ENCODE data around the gene VTI1A.

The VTI1A gene

GRCh38 chr10:112755446-112756234 lies 308.6 kb downstream of the VTI1A start:
- DNase-seq (ENCODE audit: low read depth, low spot score) = no peak
- H3K4me3 ChIP-seq (ENCODE audit: low read length) = no peak overlapping the region

DNA sequence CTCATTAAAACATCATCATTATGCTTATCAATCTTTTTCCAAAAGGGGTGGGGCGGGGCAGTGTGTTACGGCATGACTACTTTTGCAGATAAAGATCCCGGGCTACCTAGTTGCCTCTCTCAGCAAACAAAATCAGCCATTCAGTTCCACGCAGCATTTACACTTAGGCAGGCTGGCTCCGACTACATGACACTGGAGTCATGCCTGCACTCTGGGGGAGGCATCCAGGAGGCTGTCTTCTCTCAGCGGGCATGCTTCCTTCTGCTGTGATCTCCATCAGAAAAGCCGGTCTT lies 309.2 kb downstream of the VTI1A start:
- DNase-seq (ENCODE audit: low read depth, low spot score) = no peak
- H3K4me3 ChIP-seq (ENCODE audit: low read length) = no peak overlapping the region

DNA sequence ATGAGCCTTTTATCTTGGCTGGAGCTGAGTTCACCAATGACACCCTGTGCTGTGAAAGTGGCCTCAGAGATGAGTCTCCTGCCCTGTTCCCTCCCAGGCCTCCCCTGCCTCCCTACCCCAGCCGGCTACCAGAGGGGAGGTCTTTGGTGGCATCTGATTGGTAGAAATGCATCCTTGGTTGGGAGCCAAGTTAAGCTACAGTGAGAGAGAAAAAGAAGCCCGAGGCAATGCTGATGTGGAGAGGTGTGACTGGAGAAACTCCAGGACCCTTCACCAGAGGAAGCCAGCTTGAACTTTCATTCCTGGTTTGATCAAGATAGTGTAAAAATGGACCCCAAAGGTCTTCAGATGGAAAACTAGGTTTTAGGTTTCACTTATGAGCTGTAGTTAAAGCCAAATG lies 311.9 kb downstream of the VTI1A start:
- no peak for DNase-seq (ENCODE audit: low read depth, low spot score)
- H3K4me3 ChIP-seq (ENCODE audit: low read length) = no peak overlapping the region

DNA sequence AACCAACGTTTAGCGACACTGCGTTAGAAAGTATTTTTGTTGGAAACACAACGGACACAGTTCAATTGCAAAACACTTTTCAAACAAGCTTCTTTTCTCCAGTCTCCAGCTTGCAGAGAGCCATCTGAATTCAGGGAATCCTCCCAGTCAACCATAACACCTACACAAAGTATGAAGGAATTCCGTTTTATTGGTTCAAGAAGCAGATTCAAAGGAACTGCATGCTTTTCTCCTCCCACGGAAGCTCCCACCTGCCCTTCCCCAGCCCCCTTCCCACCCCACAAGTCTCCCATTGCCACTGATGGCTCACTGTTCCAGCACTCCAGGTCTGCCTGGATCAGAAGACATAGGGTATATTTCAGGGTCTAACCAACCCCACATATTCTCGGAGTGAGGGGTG lies 312.5 kb downstream of the VTI1A start:
- no peak overlapping the region for H3K4me3 ChIP-seq (ENCODE audit: low read length)
- DNase-seq (ENCODE audit: low read depth, low spot score) = no peak

- no peak overlapping the region for H3K4me3 ChIP-seq (ENCODE audit: low read length)
Observed at GRCh38 chr10:112761256-112761655, 314.2 kb downstream of the VTI1A start.

DNA sequence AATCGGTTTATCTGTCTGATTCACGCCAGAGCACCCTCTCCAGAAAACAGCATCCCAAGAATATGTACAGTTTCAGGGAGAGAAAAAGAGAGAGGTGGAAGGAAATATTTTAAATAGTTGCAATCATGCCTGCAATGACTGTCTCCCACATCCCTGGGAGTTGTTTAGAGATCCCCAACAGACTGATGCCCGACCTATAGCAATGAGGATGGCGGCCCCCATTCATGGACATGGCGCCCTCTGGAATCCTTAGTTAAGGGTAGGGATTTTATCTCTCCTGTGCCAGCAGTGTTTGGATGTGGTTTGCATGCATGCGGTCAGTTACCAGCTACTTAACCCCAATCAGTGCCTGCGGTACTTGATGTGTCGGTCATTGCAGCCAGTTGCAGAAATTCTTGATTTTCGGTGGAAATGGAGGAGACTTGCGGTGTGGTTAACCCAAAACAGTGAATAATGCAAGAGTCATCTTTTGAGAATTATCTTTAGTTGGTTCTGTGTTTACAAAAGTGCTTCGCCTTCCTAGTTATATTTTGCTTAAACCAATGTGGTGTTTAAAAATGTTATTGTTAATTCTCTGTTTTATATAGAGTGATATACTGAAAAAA lies 317.0 kb downstream of the VTI1A start:
- no peak for DNase-seq (ENCODE audit: low read depth, low spot score)
- no peak overlapping the region for H3K4me3 ChIP-seq (ENCODE audit: low read length)

More at GRCh38 chr10:112761256-112761655, 314.2 kb downstream of the VTI1A start:
- no peak for DNase-seq (ENCODE audit: low read depth, low spot score)

DNA sequence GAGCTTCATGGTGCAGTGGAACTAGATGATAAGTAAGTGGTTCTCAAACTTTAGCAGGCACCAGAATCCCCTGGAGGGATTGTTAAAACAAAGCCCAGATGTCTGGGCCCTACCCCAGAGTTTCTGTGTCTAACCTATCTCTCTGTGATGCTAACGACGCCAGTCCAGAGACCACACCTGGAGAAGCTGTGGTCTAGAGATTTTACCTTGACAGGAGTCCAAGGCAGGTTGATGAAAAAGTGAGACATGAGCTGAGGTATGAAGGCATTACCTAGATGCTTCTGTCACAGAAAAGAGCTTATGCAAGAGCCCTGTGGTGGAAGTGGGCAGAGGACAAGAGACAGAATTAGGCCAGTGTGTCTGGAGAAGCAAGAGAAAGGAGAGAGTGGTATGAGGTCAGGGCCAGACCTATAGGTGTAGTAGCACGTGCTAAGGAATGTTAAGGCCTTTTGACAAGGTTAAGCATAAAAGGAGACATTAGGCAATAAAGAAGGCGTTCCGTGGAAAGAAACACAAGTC lies 318.8 kb downstream of the VTI1A start:
- no peak overlapping the region for H3K4me3 ChIP-seq (ENCODE audit: low read length)
- no peak for DNase-seq (ENCODE audit: low read depth, low spot score)

DNA sequence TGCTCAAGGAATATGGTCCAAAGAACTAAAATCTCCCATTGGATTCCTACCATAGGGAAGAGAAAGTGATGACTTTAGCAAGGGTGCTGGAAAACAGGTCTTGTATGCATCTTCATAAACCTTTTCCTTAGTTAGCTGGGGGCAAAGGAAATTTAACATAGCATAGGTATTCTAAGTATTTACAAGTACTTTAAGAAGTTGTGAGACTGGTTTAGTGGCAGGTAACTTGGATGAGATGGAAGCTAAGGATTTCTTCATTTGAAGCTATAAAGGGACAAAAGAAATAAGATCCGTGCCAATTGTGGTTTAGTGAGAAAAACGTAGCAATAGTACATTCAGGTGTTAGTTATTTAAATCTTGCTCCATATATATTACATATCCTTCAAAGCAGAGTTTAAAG lies 319.6 kb downstream of the VTI1A start:
- DNase-seq (ENCODE audit: low read depth, low spot score) = no peak
- no peak overlapping the region for H3K4me3 ChIP-seq (ENCODE audit: low read length)

DNA sequence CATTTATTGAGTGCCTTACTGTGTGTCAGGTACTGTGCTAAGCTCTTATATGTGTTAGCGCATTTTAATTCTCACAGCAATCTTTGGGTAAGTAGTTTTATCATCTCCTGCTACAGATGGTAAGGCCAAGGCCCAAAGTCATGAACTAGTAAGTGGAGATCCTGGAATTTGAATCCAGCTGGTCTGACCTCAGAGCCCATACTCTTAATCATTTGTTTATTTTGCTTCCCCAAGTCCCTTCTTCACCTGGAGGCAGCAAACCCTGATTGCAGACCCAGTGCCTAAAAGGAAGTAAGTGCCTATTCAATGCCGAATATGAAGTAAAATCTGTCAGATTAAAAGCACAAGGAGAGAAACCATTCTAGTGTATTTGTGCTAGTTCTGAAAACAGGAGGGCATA lies 320.1 kb downstream of the VTI1A start:
- H3K4me3 ChIP-seq (ENCODE audit: low read length) = no peak overlapping the region
- DNase-seq (ENCODE audit: low read depth, low spot score) = no peak

DNA sequence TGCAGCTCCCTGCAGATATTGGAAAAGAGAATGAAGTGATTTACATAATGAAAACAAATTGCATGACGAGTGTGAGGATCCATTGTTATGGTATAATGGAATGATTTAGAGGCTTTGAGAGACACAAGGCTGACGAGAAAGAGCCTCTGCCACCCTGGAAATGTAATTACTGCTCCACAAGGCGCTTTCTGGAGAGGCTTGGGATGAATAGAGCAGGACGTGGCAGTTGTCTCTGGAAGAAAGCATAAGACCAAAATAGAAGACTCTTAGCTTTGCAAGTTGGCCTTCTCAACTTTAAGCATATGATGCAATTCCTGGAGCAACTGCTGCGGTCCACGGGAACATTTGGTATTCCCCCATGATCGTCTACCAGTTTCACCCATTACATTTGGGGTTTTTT lies 321.1 kb downstream of the VTI1A start:
- H3K4me3 ChIP-seq (ENCODE audit: low read length) = no peak overlapping the region
- DNase-seq (ENCODE audit: low read depth, low spot score) = no peak

- no peak for DNase-seq (ENCODE audit: low read depth, low spot score)
Observed at GRCh38 chr10:112769081-112769480, 322.1 kb downstream of the VTI1A start.

DNA sequence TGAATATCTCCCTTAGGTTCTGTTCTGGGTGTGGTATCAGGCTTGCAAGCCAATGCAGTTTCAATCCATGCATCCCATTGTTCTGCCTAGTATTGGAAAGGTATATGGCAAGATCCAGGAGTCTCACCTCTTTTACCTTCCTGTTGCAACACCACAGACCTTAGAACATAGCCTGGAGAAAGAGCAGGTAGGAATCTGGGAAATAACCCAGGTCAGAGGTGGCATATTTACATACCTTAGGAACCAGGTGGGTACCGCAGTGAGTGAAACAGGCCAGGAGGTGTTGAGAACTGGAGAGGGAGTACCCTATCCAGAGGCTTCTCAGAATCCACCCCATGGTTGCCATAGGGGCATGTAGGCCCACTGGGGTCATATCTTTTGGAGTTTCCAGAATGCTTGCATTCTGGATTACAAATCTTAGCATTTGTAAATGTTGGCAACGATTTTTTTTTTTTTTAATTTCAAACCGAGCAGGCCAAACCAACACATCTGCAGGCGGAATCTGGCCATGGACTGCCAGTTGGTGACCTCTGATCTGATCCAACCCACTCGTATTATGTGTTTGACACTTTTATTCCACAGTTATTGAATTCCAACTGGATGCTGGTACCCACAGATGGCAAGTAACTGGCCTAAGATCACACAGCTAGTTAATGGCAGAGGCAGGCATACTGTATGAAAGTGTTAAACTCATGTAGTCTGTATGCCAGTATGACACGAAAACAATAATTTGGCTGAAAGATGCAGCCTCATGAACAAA lies 322.8 kb downstream of the VTI1A start:
- no peak for DNase-seq (ENCODE audit: low read depth, low spot score)
- no peak overlapping the region for H3K4me3 ChIP-seq (ENCODE audit: low read length)

More at GRCh38 chr10:112769081-112769480, 322.1 kb downstream of the VTI1A start:
- no peak overlapping the region for H3K4me3 ChIP-seq (ENCODE audit: low read length)

DNA sequence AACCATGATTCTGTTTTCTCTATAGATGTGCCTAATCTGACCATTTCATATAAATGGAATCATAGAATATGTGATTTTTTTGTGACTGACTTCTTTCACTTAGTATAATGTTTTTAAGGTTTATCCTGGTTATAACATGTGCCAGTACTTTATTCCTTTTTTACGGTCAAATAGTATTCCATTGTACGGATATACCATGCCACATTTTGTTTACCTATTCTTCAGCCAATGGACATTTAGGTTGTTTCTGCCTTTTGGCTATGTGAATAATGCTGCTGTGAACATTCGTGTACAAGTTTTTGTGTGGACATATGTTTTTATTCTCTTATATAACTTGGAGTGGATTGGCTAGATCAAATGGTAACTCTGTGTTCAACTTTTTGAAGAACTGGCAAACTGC lies 324.7 kb downstream of the VTI1A start:
- no peak overlapping the region for H3K4me3 ChIP-seq (ENCODE audit: low read length)
- DNase-seq (ENCODE audit: low read depth, low spot score) = no peak

DNA sequence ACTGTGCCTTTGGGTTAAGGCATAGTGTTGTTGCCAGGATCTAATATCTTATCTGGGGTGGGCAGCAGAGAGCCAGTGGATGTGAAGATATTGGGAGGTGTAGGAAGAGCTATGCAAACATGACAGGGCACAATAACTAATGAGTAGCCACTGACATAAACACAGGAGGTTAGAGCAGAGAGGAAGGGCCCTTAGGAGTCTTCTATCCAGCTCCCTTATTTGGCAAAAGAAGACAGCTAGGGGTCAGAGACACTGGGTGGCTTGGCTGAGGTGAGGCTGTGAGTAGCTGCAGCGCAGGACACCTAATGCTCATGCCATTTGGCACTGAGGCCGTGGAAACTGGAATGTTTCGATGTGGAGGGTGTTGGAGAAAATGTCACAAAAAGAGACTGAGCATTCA lies 326.8 kb downstream of the VTI1A start:
- H3K4me3 ChIP-seq (ENCODE audit: low read length) = no peak overlapping the region
- no peak for DNase-seq (ENCODE audit: low read depth, low spot score)

DNA sequence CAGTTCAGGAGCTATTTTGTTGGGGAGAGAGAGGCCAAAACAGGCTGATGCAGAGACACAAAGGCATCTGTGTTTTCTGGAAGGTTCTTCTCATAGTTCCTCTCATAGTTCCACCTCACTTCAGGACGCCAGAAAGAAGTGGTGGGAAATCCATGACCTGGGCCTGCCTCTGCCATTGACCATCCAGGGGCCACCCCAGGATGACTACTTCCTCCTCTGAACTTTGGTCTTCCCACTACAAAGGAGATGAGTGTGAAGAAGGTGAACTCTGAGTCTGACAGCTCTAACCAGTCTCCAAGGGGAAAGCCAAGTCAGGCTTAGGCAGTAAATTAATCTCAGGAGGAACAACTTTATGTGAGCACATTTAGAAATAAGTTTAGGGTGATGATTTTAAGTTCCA lies 327.2 kb downstream of the VTI1A start:
- no peak for DNase-seq (ENCODE audit: low read depth, low spot score)
- no peak overlapping the region for H3K4me3 ChIP-seq (ENCODE audit: low read length)

DNA sequence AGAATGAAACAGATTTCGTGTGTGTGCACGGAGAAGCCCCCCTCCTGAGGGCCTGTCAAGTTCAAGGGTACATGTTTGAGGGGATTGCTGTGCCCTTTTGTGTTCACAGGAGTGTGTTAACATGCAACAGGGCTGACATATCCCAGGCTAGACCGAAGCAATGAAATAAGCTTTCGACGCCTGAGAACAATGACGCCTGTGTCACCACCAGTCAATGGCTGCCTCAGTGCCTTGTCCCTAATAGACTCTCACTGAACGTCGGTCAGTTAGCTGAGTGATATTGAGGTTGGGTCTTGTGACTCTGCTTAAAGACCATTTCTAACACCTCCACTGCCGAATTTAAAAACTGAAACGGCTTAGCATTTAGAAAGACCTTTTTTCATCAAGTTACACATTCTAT lies 327.8 kb downstream of the VTI1A start:
- no peak overlapping the region for H3K4me3 ChIP-seq (ENCODE audit: low read length)
- DNase-seq (ENCODE audit: low read depth, low spot score) = no peak

GRCh38 chr10:112775381-112775780 lies 328.4 kb downstream of the VTI1A start:
- no peak for DNase-seq (ENCODE audit: low read depth, low spot score)
- no peak overlapping the region for H3K4me3 ChIP-seq (ENCODE audit: low read length)

DNA sequence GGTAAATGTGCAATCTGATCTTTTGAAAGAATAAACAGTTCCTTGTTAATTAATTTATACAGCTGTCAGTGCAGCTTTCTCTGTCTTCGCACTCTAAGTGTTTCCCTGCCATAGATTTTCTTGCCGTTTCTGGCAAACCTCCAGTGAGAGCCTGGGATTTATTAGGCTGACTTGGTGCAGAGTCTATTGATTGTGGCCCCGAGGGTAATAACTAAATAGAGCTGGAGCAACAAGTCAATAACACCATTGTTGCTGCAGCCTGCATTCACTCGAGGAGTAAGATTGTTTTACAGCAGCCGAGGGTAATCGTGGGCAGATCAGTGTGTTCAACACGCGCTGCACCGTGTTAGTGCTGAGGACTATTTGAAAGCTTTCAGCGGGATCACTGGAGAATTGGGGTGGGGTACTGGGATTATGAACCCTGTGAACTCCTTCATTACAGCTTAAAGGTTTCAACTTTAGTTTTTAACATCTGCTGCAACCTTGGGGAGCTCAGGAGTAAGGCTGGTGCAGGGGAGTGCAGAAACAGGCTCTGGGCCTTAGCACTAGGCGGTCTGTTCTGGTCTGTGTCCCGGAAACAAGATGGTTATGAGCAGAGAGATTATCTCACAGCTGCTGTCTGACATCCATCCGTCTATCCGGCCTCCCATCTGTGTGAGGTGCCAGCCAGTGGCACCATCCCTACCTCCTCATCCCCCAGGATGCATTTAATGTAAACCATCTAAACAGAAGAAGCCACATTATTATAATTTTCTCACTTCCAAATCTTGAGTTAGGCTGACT lies 329.1 kb downstream of the VTI1A start:
- no peak for DNase-seq (ENCODE audit: low read depth, low spot score)
- H3K4me3 ChIP-seq (ENCODE audit: low read length) = no peak overlapping the region

DNA sequence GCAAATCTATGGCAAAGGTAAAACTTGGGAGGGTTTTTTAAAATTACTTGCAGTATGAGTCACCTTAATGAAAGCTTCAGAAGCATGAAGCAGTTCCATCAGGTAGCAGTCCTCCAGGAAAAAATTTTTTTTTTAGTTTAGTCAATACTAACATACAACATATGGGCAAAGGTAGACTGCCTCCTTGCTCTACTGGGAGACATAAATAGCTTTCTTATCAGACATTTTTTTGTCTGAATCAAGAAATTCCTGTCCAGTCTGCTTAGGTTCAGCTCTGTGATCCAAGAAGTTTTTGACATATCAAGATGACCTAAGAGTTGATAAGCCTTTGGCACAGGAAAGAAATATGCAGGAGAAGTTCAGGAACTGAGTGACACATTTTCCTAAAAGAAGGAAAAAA lies 331.6 kb downstream of the VTI1A start:
- no peak for DNase-seq (ENCODE audit: low read depth, low spot score)
- no peak overlapping the region for H3K4me3 ChIP-seq (ENCODE audit: low read length)
